Measurements from ENCODE around the gene PRELP. TPM values are rescaled to one million over a fixed set of nuclear protein-coding genes. Genes with fewer than 3 reads are reported as not detected.

Gene PRELP
- total and polyA plus RNA-seq, 2 of the 8 experiments (the other 6 are each of a cell fraction or from before 2014, with no cell fraction given), result 0.13 to 0.23 TPM

- no peak overlapping the region for H4K8ac ChIP-seq (ENCODE audit: extremely low read depth, insufficient read depth, low read length)
Measured at GRCh38 chr1:203464743-203465142, 10.9 kb upstream of the PRELP start.

More at GRCh38 chr1:203464743-203465142, 10.9 kb upstream of the PRELP start:
- H3K36me3 ChIP-seq (ENCODE audit: control insufficient read depth in 2 of 4, insufficient read depth in 4 of 4, low read length in 3 of 4), result no peaks in the 10 kb centered on the region
- H2BK5ac ChIP-seq (ENCODE audit: low read depth, low read length), result no peak overlapping the region
- H2BK15ac ChIP-seq (ENCODE audit: low read length), result no peak overlapping the region
- H3K14ac ChIP-seq (ENCODE audit: insufficient read length), result no peak overlapping the region
- H4K91ac ChIP-seq (replicated peaks; ENCODE audit: insufficient read length, low read length), result no peak overlapping the region
- no peak overlapping the region for H3K4me3 ChIP-seq (ENCODE audit: extremely low read depth in 1 of 4, insufficient read depth in 2 of 4, low read depth in 3 of 4, low read length in 4 of 4)
- H2BK20ac ChIP-seq (ENCODE audit: low read length), result no peak overlapping the region
- H3K9ac ChIP-seq (replicated peaks in 1 of 4; ENCODE audit: extremely low read depth in 1 of 4, low read depth in 3 of 4, low read length in 3 of 4), result no peak overlapping the region
- no peaks in the 10 kb centered on the region for H3K23me2 ChIP-seq (ENCODE audit: low read depth, low read length)
- no peak overlapping the region for H3K18ac ChIP-seq (ENCODE audit: extremely low read depth, low read length)
- H2BK120ac ChIP-seq (replicated peaks; ENCODE audit: low read depth, low read length), result no peak overlapping the region
- no peaks in the 10 kb centered on the region for H3K79me2 ChIP-seq (ENCODE audit: control insufficient read depth in 1 of 2, insufficient read depth in 2 of 2, low read length in 2 of 2)
- no peak overlapping the region for H2AFZ ChIP-seq (ENCODE audit: low read length)
- H3K23ac ChIP-seq (ENCODE audit: insufficient read length), result no peak overlapping the region
- H3K4me1 ChIP-seq (replicated peaks in 1 of 4; ENCODE audit: control insufficient read depth in 3 of 4, insufficient read depth in 4 of 4, low read length in 3 of 4), result peaks cover 0 to 10% (median 3%) of the 10 kb centered on the region in 4 experiments; a peak in 4 of 7 replicates
- no peak overlapping the region for H3K4me2 ChIP-seq (ENCODE audit: insufficient read depth in 1 of 2, low read depth in 2 of 2, low read length in 2 of 2)
- no peak overlapping the region for H2AK5ac ChIP-seq (ENCODE audit: low read depth, low read length)
- no peaks in the 10 kb centered on the region for H4K20me1 ChIP-seq (replicated peaks in 1 of 2; ENCODE audit: control insufficient read depth in 1 of 2, insufficient read depth in 2 of 2, low read length in 2 of 2)
- no peak for FAIRE-seq
- no peak for DNase-seq (ENCODE audit: low read depth in 1 of 2, low spot score in 2 of 2)
- H3K56ac ChIP-seq (replicated peaks; ENCODE audit: insufficient read length, low read depth, low read length), result no peak overlapping the region
- no peaks in the 10 kb centered on the region for H3K79me1 ChIP-seq (ENCODE audit: low read depth, low read length)
- H3K4ac ChIP-seq (replicated peaks; ENCODE audit: insufficient read length, low read depth, low read length), result no peak overlapping the region
- H3K27ac ChIP-seq (ENCODE audit: low read depth, low read length), result no peak overlapping the region
- H4K5ac ChIP-seq (ENCODE audit: insufficient read length, low read depth, low read length), result no peak overlapping the region
- ChIA-PET CTCF (ENCODE audit: partially characterized antibody) (interaction anchor here (0.7 to 23.5 kb wide), 10 partner anchors 12 to 248 kb away, joined by 3 to 330 read pairs (median 6); partner anchors contain the start of genes FMOD and PRELP), POLR2A (ENCODE audit: partially characterized antibody) (no interaction called here)
- no peaks in the 10 kb centered on the region; a peak in 1 of 7 replicates for H3K27me3 ChIP-seq (replicated peaks in 1 of 4; ENCODE audit: control insufficient read depth in 3 of 4, extremely low read depth in 1 of 4, insufficient read depth in 3 of 4, low read length in 3 of 4)
- H2BK12ac ChIP-seq (ENCODE audit: low read depth, low read length), result no peak overlapping the region
- no peaks in the 10 kb centered on the region for H3K9me3 ChIP-seq (ENCODE audit: insufficient read depth in 2 of 2, low read depth in 1 of 2, low read length in 1 of 2)
- TF ChIP-seq CBX8 (IDR thresholded peaks at IDR 0.05; ENCODE audit: borderline replicate concordance, low read depth, low read length) (no peak), POU5F1 (IDR thresholded peaks at IDR 0.05; ENCODE audit: low read depth, low read length) (no peak), YY1 (IDR thresholded peaks at IDR 0.05; ENCODE audit: low read depth, low read length) (no peak), CBX5 (IDR thresholded peaks at IDR 0.05; ENCODE audit: low read depth, low read length) (no peak), FOSL1 (IDR thresholded peaks at IDR 0.05; ENCODE audit: insufficient read depth, low read depth, low read length) (no peak), SP1 (IDR thresholded peaks at IDR 0.05; ENCODE audit: low read depth, low read length) (no peak), USF2 (IDR thresholded peaks at IDR 0.05; ENCODE audit: low read length) (no peak), SUZ12 (IDR thresholded peaks at IDR 0.05; ENCODE audit: low read length) (no peak), ASH2L (IDR thresholded peaks at IDR 0.05; ENCODE audit: low read length) (no peak), SIN3A (conservative IDR thresholded peaks at IDR 0.05 in 1 of 2, IDR thresholded peaks at IDR 0.05 in 1 of 2; ENCODE audit: low read depth in 1 of 2, low read length in 2 of 2) (no peak), MAX (IDR thresholded peaks at IDR 0.05) (no peak)
- 88% methylated on average over 3 of the region's 3 CpGs; no CpG with 5 or more reads in 1 of the 2 experiments for WGBS, 2 experiments (ENCODE audit: extremely low coverage in 1 of 2, insufficient coverage in 1 of 2, insufficient read length in 1 of 2, insufficient replicate concordance in 2 of 2, low coverage in 1 of 2, low lambda C conversion rate in 2 of 2, missing lambda C conversion rate in 1 of 2)
